Esophagus squamous epithelium (tissue), 5 donors: ENCODE data around the gene RSPH1. TPM values are rescaled to one million over a fixed set of nuclear protein-coding genes. Genes with fewer than 3 reads are reported as not detected.

Source experiments
- DNase-seq: peaks from one replicate; lab custom pipeline; 2025; lab: John Stamatoyannopoulos, UW
- H3K27ac ChIP-seq, 4 donors: fragments of 200-600 bp; sonication (generic); one replicate each; pipeline ENCODE4 v1.5.1; 2016 to 2019; ENCODE audit warnings: mild to moderate bottlenecking in 1 of 4
- H3K27me3 ChIP-seq, 4 donors: fragments of 200-600 bp; sonication (generic); 1 replicate in 3 of 4; 2 replicates in 1 of 4; pipeline versions ENCODE4 v1.5.1 to v1.6.0; 2017 to 2021; ENCODE audit warnings: antibody characterized with exemption in 1 of 4
- H3K36me3 ChIP-seq, 3 donors: fragments of 200-600 bp; sonication (generic); one replicate each; pipeline ENCODE4 v1.5.1; 2016 to 2019
- H3K4me1 ChIP-seq, 3 donors: fragments of 200-600 bp; sonication (generic); one replicate each; pipeline ENCODE4 v1.5.1; 2017 to 2019
- H3K4me3 ChIP-seq, 4 donors: fragments of 200-600 bp; sonication (generic); 1 replicate in 3 of 4; 2 replicates in 1 of 4; pipeline ENCODE4 v1.5.1; 2016 to 2019; ENCODE audit warnings: mild to moderate bottlenecking in 2 of 4, moderate library complexity in 1 of 4
- H3K9me3 ChIP-seq, 3 donors: fragments of 200-600 bp; sonication (generic); one replicate each; pipeline ENCODE4 v1.5.1; 2016 to 2019
- CTCF ChIP-seq, 6 experiments: fragments of 450-650 bp in 4 of 6; fragments of 200-600 bp in 2 of 6; sonication (generic) in 2 of 6; IDR thresholded peaks; one replicate each; pipeline ENCODE4 v1.5.1; 2016 to 2019; ENCODE audit warnings: antibody characterized with exemption in 6 of 6, mild to moderate bottlenecking in 4 of 6, moderate library complexity in 4 of 6
- POLR2A ChIP-seq, 4 donors: fragments of 450-650 bp; IDR thresholded peaks; one replicate each; pipeline ENCODE4 v1.6.1; 2017; ENCODE audit warnings: antibody characterized with exemption in 4 of 4, mild to moderate bottlenecking in 4 of 4, moderate library complexity in 3 of 4
- WGBS, 2 donors: methylation state at CpG; one replicate each; pipeline ENCODE4 v1.1.5; 2018; 5-methylcytosine and 5-hydroxymethylcytosine counted together
- intact Hi-C: fragments of 100-400 bp; cut with DNase I; formaldehyde crosslinking; loops from one replicate; pipeline ENCODE4 v1.15.0; 2022
- total RNA-seq, 4 donors: library from RNA; depleted of rRNA; stranded (reverse); fragments of >200 nt; gene quantifications; one replicate each; pipeline ENCODE4 v1.1.0, GENCODE V29; 2016
- donor health status: DM: yes; HTN: yes; CAD: no.

Gene RSPH1
- total RNA-seq, 4 donors from 2014 or later = 0.19 TPM; not detected in 3

GRCh38 chr21:42468491-42469131 lies 27.4 kb downstream of the RSPH1 start:
- intact Hi-C loops = no loop called here
- Histone ChIP-seq H3K9me3 (no peaks in the 10 kb centered on the region), H3K27me3 (no peaks in the 10 kb centered on the region), H3K4me1 (peaks cover 0 to 39% (median 15%) of the 10 kb centered on the region in 3 donors), H3K27ac (no peak overlapping the region), H3K4me3 (no peak overlapping the region), H3K36me3 (no peaks in the 10 kb centered on the region)
- 32 to 60% methylated on average over 5 to 6 of the region's 6 CpGs for WGBS, 2 donors
- TF ChIP-seq CTCF (IDR thresholded peaks at IDR 0.05) = no peak
- no peak for TF ChIP-seq POLR2A (IDR thresholded peaks at IDR 0.05)
- no peak for DNase-seq

GRCh38 chr21:42467140-42467983 lies 28.7 kb downstream of the RSPH1 start:
- intact Hi-C loops = no loop called here
- no peak for DNase-seq
- no peaks in the 10 kb centered on the region for H3K36me3 ChIP-seq
- H3K9me3 ChIP-seq = no peaks in the 10 kb centered on the region
- H3K27ac ChIP-seq = no peak overlapping the region
- TF ChIP-seq POLR2A (IDR thresholded peaks at IDR 0.05) (no peak), CTCF (IDR thresholded peaks at IDR 0.05) (peak in 4 of 6 experiments; percentile 14 to 33 (median 22))
- 51 to 63% methylated on average over 12 of the region's 12 CpGs for WGBS, 2 donors
- H3K4me3 ChIP-seq = no peak overlapping the region
- no peaks in the 10 kb centered on the region for H3K27me3 ChIP-seq
- peaks cover 0 to 41% (median 14%) of the 10 kb centered on the region in 3 donors for H3K4me1 ChIP-seq

- Histone ChIP-seq H3K36me3 (no peaks in the 10 kb centered on the region), H3K4me3 (no peak overlapping the region), H3K27me3 (no peaks in the 10 kb centered on the region), H3K27ac (no peak overlapping the region), H3K4me1 (peaks cover 0 to 48% (median 14%) of the 10 kb centered on the region in 3 donors), H3K9me3 (no peaks in the 10 kb centered on the region)
- no peak for TF ChIP-seq POLR2A (IDR thresholded peaks at IDR 0.05)
- intact Hi-C loops = no loop called here
- no peak for DNase-seq
- WGBS, 2 donors = 88 to 100% methylated on average over 2 to 7 of the region's 10 CpGs
Observed at GRCh38 chr21:42466700-42467099, 29.3 kb downstream of the RSPH1 start.

GRCh38 chr21:42465803-42466127 lies 30.3 kb downstream of the RSPH1 start:
- Histone ChIP-seq H3K27ac (no peak overlapping the region), H3K4me3 (no peak overlapping the region), H3K36me3 (no peaks in the 10 kb centered on the region), H3K9me3 (no peaks in the 10 kb centered on the region), H3K4me1 (peaks cover 0 to 56% (median 14%) of the 10 kb centered on the region in 3 donors), H3K27me3 (no peaks in the 10 kb centered on the region)
- DNase-seq = no peak
- 72% methylated on average over 3 of the region's 3 CpGs; no CpG with 5 or more reads in 1 of the 2 donors for WGBS, 2 donors
- intact Hi-C loops = no loop called here
- TF ChIP-seq POLR2A (IDR thresholded peaks at IDR 0.05) = no peak
- no peak for TF ChIP-seq CTCF (IDR thresholded peaks at IDR 0.05)

GRCh38 chr21:42465008-42465802 lies 30.8 kb downstream of the RSPH1 start:
- Histone ChIP-seq H3K4me1 (peaks cover 0 to 56% (median 14%) of the 10 kb centered on the region in 3 donors), H3K27me3 (no peaks in the 10 kb centered on the region), H3K4me3 (no peak overlapping the region), H3K36me3 (no peaks in the 10 kb centered on the region), H3K27ac (no peak overlapping the region), H3K9me3 (no peaks in the 10 kb centered on the region)
- no peak for DNase-seq
- TF ChIP-seq CTCF (IDR thresholded peaks at IDR 0.05) = no peak
- no peak for TF ChIP-seq POLR2A (IDR thresholded peaks at IDR 0.05)
- 36 to 47% methylated on average over 8 of the region's 8 CpGs for WGBS, 2 donors
- intact Hi-C loops = no loop called here
